Esophagus muscularis mucosa (tissue), 4 donors: Measurements from ENCODE around the gene TTC39A. TPM values are rescaled to one million over a fixed set of nuclear protein-coding genes. Genes with fewer than 3 reads are reported as not detected.

Experiments
- DNase-seq: peaks from one replicate; pipeline ENCODE4 v3.0.0-alpha.2; 2017; ENCODE audit errors: extremely low spot score
- H3K27ac ChIP-seq, 4 donors: fragments of 200-600 bp; sonication (generic); replicated peaks in 1 of 4; 1 replicate in 3 of 4; 2 replicates in 1 of 4; pipeline ENCODE4 v1.5.1; 2016 to 2019; ENCODE audit warnings: mild to moderate bottlenecking in 1 of 4
- H3K27me3 ChIP-seq, 4 donors: fragments of 200-600 bp; sonication (generic); one replicate each; pipeline versions ENCODE4 v1.5.1 to v1.6.0; 2016 to 2019
- H3K36me3 ChIP-seq, 4 donors: fragments of 200-600 bp; sonication (generic); one replicate each; pipeline ENCODE4 v1.5.1; 2016 to 2019
- H3K4me1 ChIP-seq, 4 donors: fragments of 200-600 bp; sonication (generic); one replicate each; pipeline ENCODE4 v1.5.1; 2016 to 2019
- H3K4me3 ChIP-seq, 4 donors: fragments of 200-600 bp; sonication (generic); 1 replicate in 2 of 4; 2 replicates in 2 of 4; pipeline ENCODE4 v1.5.1; 2016 to 2019; ENCODE audit warnings: mild to moderate bottlenecking in 4 of 4, moderate library complexity in 1 of 4
- H3K9me3 ChIP-seq, 4 donors: fragments of 200-600 bp; sonication (generic); 1 replicate in 3 of 4; 2 replicates in 1 of 4; pipeline ENCODE4 v1.5.1; 2016 to 2019
- EP300 ChIP-seq: sonication (generic); formaldehyde crosslinking; IDR thresholded peaks from one replicate; pipeline ENCODE4 v1.6.1; 2017; ENCODE audit warnings: antibody characterized with exemption
- POLR2A ChIP-seq: fragments of 450-650 bp; IDR thresholded peaks from one replicate; pipeline ENCODE4 v1.6.1; 2017; ENCODE audit warnings: antibody characterized with exemption, moderate library complexity, mild to moderate bottlenecking, low read depth
- POLR2AphosphoS5 ChIP-seq, 2 donors: sonication (generic); formaldehyde crosslinking; IDR thresholded peaks; one replicate each; pipeline ENCODE4 v1.6.1; 2017; ENCODE audit warnings: antibody characterized with exemption in 2 of 2
- WGBS: methylation state at CpG from one replicate; pipeline ENCODE4 v1.1.5; 2018; 5-methylcytosine and 5-hydroxymethylcytosine counted together
- intact Hi-C: fragments of 100-400 bp; cut with DNase I; formaldehyde crosslinking; loops from one replicate; pipeline ENCODE4 v1.15.1; 2023
- total RNA-seq, 4 donors: library from RNA; depleted of rRNA; stranded (reverse); fragments of >200 nt; gene quantifications; one replicate each; pipeline versions ENCODE4 v1.1.0 to v1.2.1, GENCODE V29; 2016
- TF ChIP-seq, protein P1 (sequence below), 3 experiments: fragments of 200-600 bp in 2 of 3; fragments of 450-650 bp in 1 of 3; sonication (generic) in 2 of 3; IDR thresholded peaks; one replicate each; pipeline ENCODE4 v1.5.1; 2017 to 2019; ENCODE audit warnings: antibody characterized with exemption in 3 of 3, mild to moderate bottlenecking in 2 of 3, moderate library complexity in 1 of 3

The TTC39A gene
- total RNA-seq, 4 donors from 2014 or later: 0.17 to 2.5 (median 0.52) TPM; not detected in 1

DNA sequence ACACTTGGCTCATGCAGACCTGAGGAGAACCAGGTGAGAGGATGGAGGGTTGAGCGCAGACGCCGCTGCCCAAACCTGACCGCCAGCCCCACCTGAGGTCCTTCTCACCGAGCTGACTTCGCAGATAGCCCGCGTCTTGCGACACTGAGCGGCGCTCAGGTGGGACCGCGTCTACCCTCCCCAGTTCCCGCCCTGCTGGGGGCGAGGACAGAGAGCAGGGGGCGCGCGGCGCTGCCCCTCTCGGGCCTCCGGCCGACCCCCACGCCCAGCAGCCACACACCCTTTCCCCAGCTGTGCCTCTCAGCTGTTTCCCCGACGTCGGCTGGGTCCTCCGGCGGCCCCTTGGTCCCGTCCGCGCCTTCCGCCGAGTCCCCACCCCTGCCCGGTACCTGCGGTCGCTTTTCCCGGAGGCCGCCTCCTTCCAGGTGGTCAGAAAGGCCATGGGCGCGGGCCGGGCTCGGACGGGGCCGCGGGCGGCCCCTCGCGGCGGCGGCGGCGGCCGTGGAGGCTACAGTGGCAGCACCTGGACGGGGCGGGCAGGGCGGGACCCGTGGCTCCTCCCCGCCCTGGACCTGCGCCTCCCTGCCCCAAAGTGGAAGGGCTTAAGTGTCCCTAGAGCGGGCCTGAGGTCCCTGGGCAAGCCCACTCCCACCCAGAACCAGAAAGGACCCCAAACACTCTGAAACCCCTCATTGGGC, 14.4 kb upstream of the TTC39A start:
- Histone ChIP-seq H3K27ac (no peak overlapping the region), H3K4me3 (peak overlapping the region in 3 of 4 donors; percentile 7 to 36 (median 22)), H3K27me3 (peaks cover 6 to 52% (median 14%) of the 10 kb centered on the region in 4 donors), H3K9me3 (no peaks in the 10 kb centered on the region), H3K36me3 (no peaks in the 10 kb centered on the region), H3K4me1 (peaks cover 5 to 13% (median 11%) of the 10 kb centered on the region in 4 donors)
- TF ChIP-seq EP300 (no peak), POLR2A (no peak), POLR2AphosphoS5 (IDR thresholded peaks at IDR 0.05) (no peak)
- TF ChIP-seq, protein P1, sequence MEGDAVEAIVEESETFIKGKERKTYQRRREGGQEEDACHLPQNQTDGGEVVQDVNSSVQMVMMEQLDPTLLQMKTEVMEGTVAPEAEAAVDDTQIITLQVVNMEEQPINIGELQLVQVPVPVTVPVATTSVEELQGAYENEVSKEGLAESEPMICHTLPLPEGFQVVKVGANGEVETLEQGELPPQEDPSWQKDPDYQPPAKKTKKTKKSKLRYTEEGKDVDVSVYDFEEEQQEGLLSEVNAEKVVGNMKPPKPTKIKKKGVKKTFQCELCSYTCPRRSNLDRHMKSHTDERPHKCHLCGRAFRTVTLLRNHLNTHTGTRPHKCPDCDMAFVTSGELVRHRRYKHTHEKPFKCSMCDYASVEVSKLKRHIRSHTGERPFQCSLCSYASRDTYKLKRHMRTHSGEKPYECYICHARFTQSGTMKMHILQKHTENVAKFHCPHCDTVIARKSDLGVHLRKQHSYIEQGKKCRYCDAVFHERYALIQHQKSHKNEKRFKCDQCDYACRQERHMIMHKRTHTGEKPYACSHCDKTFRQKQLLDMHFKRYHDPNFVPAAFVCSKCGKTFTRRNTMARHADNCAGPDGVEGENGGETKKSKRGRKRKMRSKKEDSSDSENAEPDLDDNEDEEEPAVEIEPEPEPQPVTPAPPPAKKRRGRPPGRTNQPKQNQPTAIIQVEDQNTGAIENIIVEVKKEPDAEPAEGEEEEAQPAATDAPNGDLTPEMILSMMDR (IDR thresholded peaks at IDR 0.05): no peak
- intact Hi-C loops: no loop called here
- under 1% methylated on average over 42 of the region's 60 CpGs for WGBS
- no peak for DNase-seq

GRCh38 chr1:51344276-51344601, 13.9 kb upstream of the TTC39A start:
- TF ChIP-seq EP300 (no peak), POLR2A (no peak), POLR2AphosphoS5 (IDR thresholded peaks at IDR 0.05) (no peak)
- TF ChIP-seq, protein P1 (IDR thresholded peaks at IDR 0.05): no peak
- Histone ChIP-seq H3K27ac (no peak overlapping the region), H3K9me3 (no peaks in the 10 kb centered on the region), H3K4me1 (peaks cover 5 to 13% (median 11%) of the 10 kb centered on the region in 4 donors), H3K36me3 (no peaks in the 10 kb centered on the region), H3K27me3 (peaks cover 6 to 52% (median 14%) of the 10 kb centered on the region in 4 donors), H3K4me3 (no peak overlapping the region)
- intact Hi-C loops: no loop called here
- DNase-seq: no peak
- WGBS: 77% methylated on average over 4 of the region's 7 CpGs

- H3K36me3 ChIP-seq: no peaks in the 10 kb centered on the region
- H3K9me3 ChIP-seq: no peaks in the 10 kb centered on the region
- TF ChIP-seq, protein P1 (IDR thresholded peaks at IDR 0.05): no peak
- TF ChIP-seq EP300: no peak
- TF ChIP-seq POLR2A: no peak
- TF ChIP-seq POLR2AphosphoS5 (IDR thresholded peaks at IDR 0.05): no peak
- no peak for DNase-seq
- WGBS: 92% methylated on average over 3 of the region's 3 CpGs
- H3K4me1 ChIP-seq: peaks cover 5 to 13% (median 11%) of the 10 kb centered on the region in 4 donors
- no peak overlapping the region for H3K27ac ChIP-seq
- peaks cover 6 to 52% (median 14%) of the 10 kb centered on the region in 4 donors for H3K27me3 ChIP-seq
- H3K4me3 ChIP-seq: no peak overlapping the region
- intact Hi-C loops: no loop called here
These were observed 13.3 kb upstream of the TTC39A start for GRCh38 chr1:51343624-51344023.

DNA sequence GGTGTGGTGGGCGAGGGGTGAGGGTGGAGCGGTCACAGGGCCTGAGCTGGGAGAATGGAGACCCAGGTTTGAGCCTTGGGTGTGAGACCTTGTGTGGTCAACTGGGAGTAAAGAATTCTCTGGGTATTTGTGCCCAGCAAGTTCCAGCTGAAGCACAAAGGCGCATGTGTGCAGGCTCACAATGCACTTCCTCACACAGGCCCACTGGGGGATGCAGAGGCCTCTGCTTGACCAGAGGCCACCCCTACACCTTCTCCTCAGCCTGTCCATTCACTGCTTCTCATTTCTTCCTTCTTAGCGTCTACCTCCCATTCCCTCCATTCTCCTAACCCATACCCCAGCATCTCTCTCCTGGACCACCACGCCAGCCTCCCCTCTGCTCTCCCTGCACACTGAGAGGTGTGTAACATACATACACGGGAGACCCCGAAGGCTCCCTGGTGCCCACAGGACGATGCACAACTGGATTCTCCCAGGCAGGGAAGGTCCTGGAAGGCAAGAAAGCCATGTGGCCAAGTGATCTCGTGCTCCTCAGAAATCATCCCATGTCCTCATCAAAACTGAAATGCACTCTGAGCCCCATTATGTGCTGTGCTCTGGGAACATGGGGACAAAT, 12.3 kb upstream of the TTC39A start:
- Histone ChIP-seq H3K9me3 (no peaks in the 10 kb centered on the region), H3K36me3 (no peaks in the 10 kb centered on the region), H3K4me1 (peaks cover 5 to 13% (median 11%) of the 10 kb centered on the region in 4 donors), H3K27ac (no peak overlapping the region), H3K27me3 (peaks cover 6 to 52% (median 14%) of the 10 kb centered on the region in 4 donors), H3K4me3 (no peak overlapping the region)
- DNase-seq: no peak
- intact Hi-C loops: no loop called here
- 90% methylated on average over 8 of the region's 9 CpGs for WGBS
- no peak for TF ChIP-seq POLR2A
- TF ChIP-seq, protein P1 (IDR thresholded peaks at IDR 0.05): no peak
- no peak for TF ChIP-seq POLR2AphosphoS5 (IDR thresholded peaks at IDR 0.05)
- TF ChIP-seq EP300: no peak
